Stimulated activated naive CD4-positive, alpha-beta T cell treated with Interleukin-2 at 50 U/mL for 16 hours (primary cell): ENCODE data around the gene HOXD9.

Source experiments
- DNase-seq: peaks from one replicate; lab custom pipeline; 2025; lab: John Stamatoyannopoulos, UW

HOXD9 gene

GRCh38 chr2:176152350-176153181 is 30.0 kb downstream of the HOXD9 start:
- DNase-seq: no peak

GRCh38 chr2:176154576-176155252 is 32.2 kb downstream of the HOXD9 start:
- DNase-seq: no peak

- no peak for DNase-seq
Observed at GRCh38 chr2:176155356-176156044, 33.0 kb downstream of the HOXD9 start.

GRCh38 chr2:176156301-176156806 is 33.8 kb downstream of the HOXD9 start:
- no peak for DNase-seq

- DNase-seq: no peak
Observed at GRCh38 chr2:176156807-176157498, 34.4 kb downstream of the HOXD9 start, which contains the start of gene HOXD3. Gene HOXD3 (plus strand): TSS chr2:176157307. CDS start chr2:176169115, 11,808 bp downstream.

- no peak for DNase-seq
Observed at GRCh38 chr2:176157499-176158185, 35.1 kb downstream of the HOXD9 start.

- no peak for DNase-seq
Observed at GRCh38 chr2:176158186-176158591, 35.7 kb downstream of the HOXD9 start.

GRCh38 chr2:176158855-176159662 is 36.5 kb downstream of the HOXD9 start:
- no peak for DNase-seq

- no peak for DNase-seq
Observed at GRCh38 chr2:176159663-176160250, 37.2 kb downstream of the HOXD9 start.

- DNase-seq: no peak
Observed at GRCh38 chr2:176160251-176160985, 37.9 kb downstream of the HOXD9 start.

- DNase-seq: no peak
Observed at GRCh38 chr2:176160986-176161824, 38.7 kb downstream of the HOXD9 start.

- no peak for DNase-seq
Observed at GRCh38 chr2:176161825-176162626, 39.5 kb downstream of the HOXD9 start.

GRCh38 chr2:176162911-176163671 is 40.6 kb downstream of the HOXD9 start:
- DNase-seq: no peak

- no peak for DNase-seq
Observed at GRCh38 chr2:176163672-176164056, 41.1 kb downstream of the HOXD9 start.

GRCh38 chr2:176164201-176164600 is 41.7 kb downstream of the HOXD9 start:
- no peak for DNase-seq

- no peak for DNase-seq
Observed at GRCh38 chr2:176164611-176165369, 42.3 kb downstream of the HOXD9 start.
